HepG2 (cell line): ENCODE measurements around the gene MYLK. TPM values are rescaled to one million over a fixed set of nuclear protein-coding genes. Genes with fewer than 3 reads are reported as not detected.

Source experiments
- ATAC-seq: fragments of 200-7000 bp; cut with Tn5 transposase; 3 replicates; pipeline ENCODE4 v1.9.1; 2020; ENCODE audit warnings: mild to moderate bottlenecking, moderate library complexity
- BruUV-seq: library from RNA; stranded (reverse); fragments of 400-500 nt; replicated peaks from 2 replicates; lab custom pipeline; 2021; lab: Mats Ljungman, UMichigan
- CTCF ChIA-PET: fragments of 300-600 bp; formaldehyde crosslinking; extraction: SDS; loops from one replicate; lab custom pipeline; 2021; ENCODE audit warnings: low total read pairs, inconsistent platforms, low intra/inter-chr PET ratio; lab: Yijun Ruan, JAX
- POLR2A ChIA-PET: fragments of 350-600 bp; sonication (Branson Sonifier 250); formaldehyde crosslinking; loops from one replicate; lab custom pipeline; 2020; ENCODE audit warnings: antibody characterized with exemption, inconsistent platforms; lab: Yijun Ruan, JAX
- DNase-seq: peaks from one replicate; pipeline ENCODE4 v3.0.0-alpha.2; 2015; ENCODE audit warnings: low spot score
- FAIRE-seq: peaks from 3 replicates; lab custom pipeline; 2011; peaks lifted over from hg19 to GRCh38; lab: Jason Lieb, UNC
- H2AFZ ChIP-seq: one replicate; pipeline ENCODE4 v1.6.1; 2011; ENCODE audit warnings: low read length, inconsistent platforms
- H3K27ac ChIP-seq: fragments of 300-600 bp; 3 replicates; pipeline ENCODE4 v1.8.0; 2011; ENCODE audit warnings: mixed run types, mild to moderate bottlenecking, mixed read lengths, low read length, inconsistent platforms; ENCODE audit not compliant: insufficient read depth; ENCODE audit errors: extremely low read length
- H3K27me3 ChIP-seq, 2 experiments: fragments of 200-600 bp in 1 of 2; 2 replicates in 1 of 2; 3 replicates in 1 of 2; pipeline versions ENCODE4 v1.6.0 to v1.8.0; 2011; ENCODE audit warnings: low read length in 2 of 2, mild to moderate bottlenecking in 2 of 2, moderate library complexity in 2 of 2, inconsistent platforms in 1 of 2; ENCODE audit not compliant: insufficient read depth in 2 of 2, control insufficient read depth in 1 of 2
- H3K36me3 ChIP-seq, 2 experiments: fragments of 200-600 bp in 1 of 2; replicated peaks in 1 of 2; 2 replicates in 1 of 2; 3 replicates in 1 of 2; pipeline versions ENCODE4 v1.5.1 to v1.8.0; 2011; ENCODE audit warnings: low read length in 2 of 2, inconsistent platforms in 1 of 2; ENCODE audit not compliant: insufficient read depth in 2 of 2, control insufficient read depth in 1 of 2
- H3K4me1 ChIP-seq: 2 replicates; pipeline ENCODE4 v1.5.1; 2012; ENCODE audit warnings: low read length, inconsistent platforms; ENCODE audit not compliant: insufficient read depth
- H3K4me2 ChIP-seq: 2 replicates; pipeline ENCODE4 v1.6.0; 2011; ENCODE audit warnings: low read depth, low read length, inconsistent platforms
- H3K4me3 ChIP-seq, 3 experiments: fragments of 200-600 bp in 1 of 3; sonication (generic), shearing (Covaris generic) in 1 of 3; replicated peaks in 1 of 3; 2 replicates each; pipeline ENCODE4 v1.5.1; 2011 to 2016; ENCODE audit warnings: low read length in 3 of 3, inconsistent platforms in 2 of 3, low read depth in 2 of 3, mild to moderate bottlenecking in 2 of 3, control low read depth in 1 of 3, mixed read lengths in 1 of 3; ENCODE audit not compliant: insufficient read depth in 1 of 3
- H3K79me2 ChIP-seq: one replicate; pipeline ENCODE4 v1.6.1; 2011; ENCODE audit warnings: low read length, inconsistent platforms; ENCODE audit not compliant: insufficient read depth
- H3K9ac ChIP-seq: 2 replicates; pipeline ENCODE4 v1.6.0; 2011; ENCODE audit warnings: mild to moderate bottlenecking, low read depth, low read length, inconsistent platforms; ENCODE audit not compliant: insufficient read depth
- H3K9me3 ChIP-seq: 2 replicates; pipeline ENCODE4 v1.5.1; 2012; ENCODE audit warnings: mild to moderate bottlenecking, low read length
- H4K20me1 ChIP-seq: 2 replicates; pipeline ENCODE4 v1.6.0; 2011; ENCODE audit warnings: inconsistent platforms, mild to moderate bottlenecking, low read length, moderate library complexity; ENCODE audit not compliant: insufficient read depth
- ATM ChIP-seq: fragments of 450-650 bp; IDR thresholded peaks from 2 replicates; pipeline ENCODE4 v1.7.1; 2017; ENCODE audit warnings: mild to moderate bottlenecking, borderline replicate concordance
- CBFB ChIP-seq: sonication (generic); formaldehyde crosslinking; IDR thresholded peaks from 2 replicates; pipeline ENCODE4 v1.4.0; 2020; ENCODE audit warnings: missing genetic modification reagents
- CREM ChIP-seq, 2 experiments: sonication (generic) in 1 of 2; formaldehyde crosslinking in 1 of 2; IDR thresholded peaks; 2 replicates each; pipeline versions ENCODE4 v1.4.0 to v1.6.1; 2016 to 2020; ENCODE audit warnings: antibody characterized with exemption in 1 of 2, mild to moderate bottlenecking in 1 of 2, missing genetic modification reagents in 1 of 2
- DNMT1 ChIP-seq: sonication (generic); formaldehyde crosslinking; IDR thresholded peaks from 2 replicates; pipeline ENCODE4 v1.5.1; 2020; ENCODE audit warnings: mild to moderate bottlenecking, missing genetic modification reagents
- KMT2B ChIP-seq: IDR thresholded peaks from 2 replicates; pipeline ENCODE4 v1.6.1; 2016; ENCODE audit warnings: missing genetic modification reagents, missing compliant biosample characterization
- ZFP90 ChIP-seq: sonication (generic); formaldehyde crosslinking; IDR thresholded peaks from 2 replicates; pipeline ENCODE4 v1.8.0; 2022; ENCODE audit warnings: missing genetic modification reagents, mild to moderate bottlenecking, inconsistent platforms, borderline replicate concordance
- ZFY ChIP-seq: sonication (generic); formaldehyde crosslinking; IDR thresholded peaks from 2 replicates; pipeline ENCODE4 v1.4.0; 2020; ENCODE audit warnings: missing genetic modification reagents
- ZIK1 ChIP-seq: sonication (generic); formaldehyde crosslinking; IDR thresholded peaks from 2 replicates; pipeline ENCODE4 v1.5.0; 2020; ENCODE audit warnings: mild to moderate bottlenecking, low read depth, missing genetic modification reagents, borderline replicate concordance
- ZMYM2 ChIP-seq: sonication (generic); formaldehyde crosslinking; IDR thresholded peaks from 2 replicates; pipeline ENCODE4 v1.8.0; 2022; ENCODE audit warnings: mild to moderate bottlenecking, missing genetic modification reagents
- ZNF350 ChIP-seq: sonication (generic); formaldehyde crosslinking; IDR thresholded peaks from 2 replicates; pipeline ENCODE4 v1.4.0; 2020; ENCODE audit warnings: mild to moderate bottlenecking, low read depth, missing genetic modification reagents, borderline replicate concordance
- WGBS: methylation state at CpG from one replicate; pipeline ENCODE4 v1.1.6; 2017; ENCODE audit warnings: low lambda C conversion rate; 5-methylcytosine and 5-hydroxymethylcytosine counted together
- in situ Hi-C: cut with HindIII; loops from 2 replicates; pipeline ENCODE4 v1.10.0; 2017; ENCODE audit warnings: low pct_unique_long_range_greater_than_20kb; ENCODE audit not compliant: extremely low pct_ligation_motif_present
- intact Hi-C: fragments of 100-400 bp; cut with micrococcal nuclease; formaldehyde crosslinking; loops from one replicate; pipeline ENCODE4 v1.10.0; 2022; ENCODE audit not compliant: unreplicated experiment
- polyA plus RNA-seq, 8 experiments: library from polyadenylated mRNA; depleted of rRNA in 3 of 8; stranded (reverse) in 7 of 8; unstranded in 1 of 8; fragments of >200 nt; fragmentation: Illumina TruSeq in 4 of 8; extraction: Trizol in 4 of 8; gene quantifications; 2 replicates each; pipeline versions ENCODE4 v1.2.1 to v1.2.3, GENCODE V29; 2011 to 2016; ENCODE audit warnings: low read depth in 4 of 8, missing spikeins in 1 of 8, mixed read lengths in 1 of 8; ENCODE audit not compliant: insufficient read depth in 1 of 8
- total RNA-seq, 5 experiments: library from RNA; depleted of rRNA; stranded (reverse); fragments of >200 nt; fragmentation: Illumina TruSeq; extraction: Trizol; gene quantifications; 2 replicates each; pipeline ENCODE4 v1.2.3, GENCODE V29; 2016; ENCODE audit warnings: low read depth in 1 of 5
- TF ChIP-seq, protein P1 (sequence below): IDR thresholded peaks from 2 replicates; pipeline ENCODE4 v1.6.1; 2016; ENCODE audit warnings: low read depth
- TF ChIP-seq, protein P2 (sequence below): IDR thresholded peaks from 2 replicates; pipeline ENCODE4 v1.6.1; 2016; ENCODE audit warnings: mild to moderate bottlenecking

The MYLK gene
- total and polyA plus RNA-seq, 2 of the 13 experiments (the other 11 are each of a cell fraction or from before 2014, with no cell fraction given): 10.6 to 34.9 TPM

DNA sequence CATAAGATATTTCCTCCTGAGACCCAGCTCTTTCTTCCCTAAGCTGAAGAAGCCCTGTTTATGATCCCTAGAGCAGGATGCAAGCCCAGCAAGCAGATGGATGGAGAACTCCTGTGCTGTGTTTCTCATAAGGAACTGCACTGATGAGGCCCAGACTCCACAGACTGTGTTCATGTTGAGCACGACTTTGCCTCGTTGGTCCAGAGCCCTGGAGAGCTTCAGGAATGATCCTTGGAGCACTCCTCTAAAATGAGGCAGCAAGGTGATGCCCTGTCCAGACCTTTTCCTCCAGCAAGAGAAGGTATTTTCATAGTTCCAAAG, 83.8 kb downstream of the MYLK start:
- Histone ChIP-seq H3K36me3 (no peaks in the 10 kb centered on the region; a peak in 1 of 5 replicates), H3K79me2 (peaks cover 35% of the 10 kb centered on the region), H3K9me3 (no peaks in the 10 kb centered on the region), H3K4me3 (peak overlapping the region; percentile 62 to 80 (median 67); a peak in 5 of 6 replicates), H3K9ac (peak overlapping the region; percentile 74), H3K27me3 (no peaks in the 10 kb centered on the region), H2AFZ (peak overlapping the region; percentile 71), H4K20me1 (no peaks in the 10 kb centered on the region), H3K4me1 (peaks cover 52% of the 10 kb centered on the region), H3K27ac (peak overlapping the region; percentile 87), H3K4me2 (peak overlapping the region; percentile 82)
- no peak for DNase-seq
- WGBS: 0% methylated on average over 2 of the region's 2 CpGs
- in situ Hi-C loops (loop anchor here (5.0 kb wide), 1 partner anchor 43 kb away; no protein-coding TSS in a partner anchor), intact Hi-C loops (no loop called here)
- TSS peak; percentile 83 for BruUV-seq
- no peak for FAIRE-seq
- CTCF ChIA-PET: no interaction called here
- POLR2A ChIA-PET: interaction anchor here (0.6 to 3.1 kb wide), 13 partner anchors 8 to 161 kb away, joined by 3 to 34 read pairs (median 4); partner anchors contain the start of gene CCDC14
- peak; percentile 42 for ATAC-seq
- TF ChIP-seq ATM (no peak), ZIK1 (CRISPR knock-in tag) (no peak), ZFY (CRISPR knock-in tag) (peak; percentile 15; the same call in 1 of the 2 replicates), ZFP90 (CRISPR knock-in tag) (0 out of 2 replicates have a peak, but pooled peaks have one; percentile 8), ZMYM2 (0 out of 2 replicates have a peak, but pooled peaks have one; percentile 3)

DNA sequence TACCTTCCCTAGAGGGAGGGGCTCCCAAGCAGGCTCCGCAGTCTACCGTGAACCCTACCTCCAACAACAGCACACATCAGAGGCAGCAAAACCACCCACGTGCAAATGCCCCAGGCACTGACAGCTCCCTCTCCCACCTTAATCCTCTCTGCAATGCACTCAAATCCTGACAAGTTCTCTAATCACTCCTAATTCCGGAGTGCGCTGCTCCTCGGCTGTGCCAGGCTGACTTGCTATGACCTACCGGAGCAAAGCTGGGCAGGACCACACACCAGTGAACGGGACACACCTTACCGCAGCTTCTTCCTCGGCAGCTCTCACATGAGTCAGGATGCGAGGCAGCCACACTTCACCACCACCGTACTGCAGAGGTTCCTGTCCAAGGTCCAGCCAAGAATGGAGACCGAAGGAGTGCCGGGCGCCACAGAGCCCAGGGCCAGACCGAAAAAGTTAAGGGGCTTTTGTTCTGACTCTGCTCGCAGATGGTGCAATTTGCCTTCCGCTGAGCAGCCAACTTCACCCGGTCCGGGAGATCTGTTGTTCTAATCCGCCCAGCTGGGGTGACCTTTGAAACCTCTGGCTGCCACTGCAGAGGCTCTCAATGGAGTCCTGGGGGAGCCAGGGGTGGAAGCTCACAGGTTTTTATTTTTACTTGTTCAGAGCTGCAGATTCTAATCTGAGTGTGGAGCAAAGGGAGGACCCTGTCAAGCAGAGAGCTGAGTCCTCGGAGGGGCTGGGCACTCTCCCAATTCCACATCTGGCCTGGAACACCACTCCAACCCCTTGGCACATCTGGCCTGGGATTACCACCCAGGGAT, 84.4 kb downstream of the MYLK start:
- intact Hi-C loops (loop anchor here (1.0 to 2.0 kb wide), 3 partner anchors 44 to 82 kb away; no protein-coding TSS in a partner anchor), in situ Hi-C loops (loop anchor here (5.0 kb wide), 1 partner anchor 42 kb away; no protein-coding TSS in a partner anchor)
- peak; percentile 89 for DNase-seq
- H3K36me3 ChIP-seq: no peaks in the 10 kb centered on the region; a peak in 1 of 5 replicates
- CTCF ChIA-PET: interaction anchor here (0.8 kb wide), 1 partner anchor 8 kb away, joined by 3 read pairs; no protein-coding TSS in a partner anchor
- POLR2A ChIA-PET: interaction anchor here (0.6 to 3.1 kb wide), 14 partner anchors 9 to 161 kb away, joined by 3 to 34 read pairs (median 4); partner anchors contain the start of gene CCDC14
- H3K27me3 ChIP-seq: no peaks in the 10 kb centered on the region
- peak overlapping the region; percentile 87 for H3K27ac ChIP-seq
- peak; percentile 93 for ATAC-seq
- 0% methylated on average over 15 of the region's 22 CpGs for WGBS
- peaks cover 41% of the 10 kb centered on the region for H3K79me2 ChIP-seq
- H3K4me3 ChIP-seq: peak overlapping the region; percentile 62 to 80 (median 67)
- no peaks in the 10 kb centered on the region for H3K9me3 ChIP-seq
- TSS peak; percentile 54 for BruUV-seq
- H3K4me2 ChIP-seq: peak overlapping the region; percentile 82
- FAIRE-seq: peak; percentile 82
- peak overlapping the region; percentile 74 for H3K9ac ChIP-seq
- peaks cover 52% of the 10 kb centered on the region for H3K4me1 ChIP-seq
- peak overlapping the region; percentile 90 for H2AFZ ChIP-seq
- H4K20me1 ChIP-seq: no peaks in the 10 kb centered on the region
- TF ChIP-seq, protein P1, sequence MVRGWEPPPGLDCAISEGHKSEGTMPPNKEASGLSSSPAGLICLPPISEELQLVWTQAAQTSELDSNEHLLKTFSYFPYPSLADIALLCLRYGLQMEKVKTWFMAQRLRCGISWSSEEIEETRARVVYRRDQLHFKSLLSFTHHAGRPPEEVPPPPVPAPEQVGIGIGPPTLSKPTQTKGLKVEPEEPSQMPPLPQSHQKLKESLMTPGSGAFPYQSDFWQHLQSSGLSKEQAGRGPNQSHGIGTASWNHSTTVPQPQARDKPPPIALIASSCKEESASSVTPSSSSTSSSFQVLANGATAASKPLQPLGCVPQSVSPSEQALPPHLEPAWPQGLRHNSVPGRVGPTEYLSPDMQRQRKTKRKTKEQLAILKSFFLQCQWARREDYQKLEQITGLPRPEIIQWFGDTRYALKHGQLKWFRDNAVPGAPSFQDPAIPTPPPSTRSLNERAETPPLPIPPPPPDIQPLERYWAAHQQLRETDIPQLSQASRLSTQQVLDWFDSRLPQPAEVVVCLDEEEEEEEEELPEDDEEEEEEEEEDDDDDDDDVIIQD (CRISPR knock-in tag): no peak
- TF ChIP-seq KMT2B (CRISPR knock-in tag): peak; percentile 59; the same call in 1 of the 2 replicates
- TF ChIP-seq, protein P2, sequence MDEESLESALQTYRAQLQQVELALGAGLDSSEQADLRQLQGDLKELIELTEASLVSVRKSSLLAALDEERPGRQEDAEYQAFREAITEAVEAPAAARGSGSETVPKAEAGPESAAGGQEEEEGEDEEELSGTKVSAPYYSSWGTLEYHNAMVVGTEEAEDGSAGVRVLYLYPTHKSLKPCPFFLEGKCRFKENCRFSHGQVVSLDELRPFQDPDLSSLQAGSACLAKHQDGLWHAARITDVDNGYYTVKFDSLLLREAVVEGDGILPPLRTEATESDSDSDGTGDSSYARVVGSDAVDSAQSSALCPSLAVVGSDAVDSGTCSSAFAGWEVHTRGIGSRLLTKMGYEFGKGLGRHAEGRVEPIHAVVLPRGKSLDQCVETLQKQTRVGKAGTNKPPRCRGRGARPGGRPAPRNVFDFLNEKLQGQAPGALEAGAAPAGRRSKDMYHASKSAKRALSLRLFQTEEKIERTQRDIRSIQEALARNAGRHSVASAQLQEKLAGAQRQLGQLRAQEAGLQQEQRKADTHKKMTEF: 0 out of 2 replicates have a peak, but pooled peaks have one; percentile 37
- peak; percentile 70; the same call in 1 of the 2 replicates for TF ChIP-seq DNMT1
- peak; percentile 68; the same call in 1 of the 2 replicates for TF ChIP-seq ZNF350 (CRISPR knock-in tag)
- TF ChIP-seq CREM (IDR thresholded peaks at IDR 0.05): peak; percentile 36; the same call in 1 of the 2 replicates
- TF ChIP-seq CREM (CRISPR knock-in tag; IDR thresholded peaks at IDR 0.05): no peak
- TF ChIP-seq CBFB (CRISPR knock-in tag): peak; percentile 44; the same call in 1 of the 2 replicates
